Measurements from ENCODE around the gene CTBS.
"Not testable (repeated sequence)": the region's sequence is repeated elsewhere in the genome, so short reads cannot be mapped to it uniquely, and the experiment has no call there.

CTBS gene

DNA sequence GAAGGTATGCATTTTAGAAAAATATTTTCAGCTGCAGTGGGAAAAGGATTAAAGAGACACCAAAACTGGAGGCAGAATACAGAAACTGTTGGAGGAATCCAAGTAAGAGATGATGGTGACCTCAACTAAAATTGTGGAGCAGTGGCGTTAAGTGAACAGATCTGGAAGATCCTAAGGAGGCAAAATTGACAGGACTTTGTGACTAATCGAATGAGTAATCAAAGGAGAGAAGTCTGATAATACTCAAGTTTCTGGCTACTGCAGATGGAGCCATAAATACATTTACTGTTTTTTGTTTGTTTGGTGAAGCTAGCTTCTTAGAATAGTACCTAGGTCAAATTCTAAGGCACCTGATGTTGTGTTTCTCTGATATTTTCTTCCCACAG lies 3.1 kb downstream of the CTBS start:
- peak overlapping the region; percentile 0 for H3K4me3 Mint-ChIP-seq

DNA sequence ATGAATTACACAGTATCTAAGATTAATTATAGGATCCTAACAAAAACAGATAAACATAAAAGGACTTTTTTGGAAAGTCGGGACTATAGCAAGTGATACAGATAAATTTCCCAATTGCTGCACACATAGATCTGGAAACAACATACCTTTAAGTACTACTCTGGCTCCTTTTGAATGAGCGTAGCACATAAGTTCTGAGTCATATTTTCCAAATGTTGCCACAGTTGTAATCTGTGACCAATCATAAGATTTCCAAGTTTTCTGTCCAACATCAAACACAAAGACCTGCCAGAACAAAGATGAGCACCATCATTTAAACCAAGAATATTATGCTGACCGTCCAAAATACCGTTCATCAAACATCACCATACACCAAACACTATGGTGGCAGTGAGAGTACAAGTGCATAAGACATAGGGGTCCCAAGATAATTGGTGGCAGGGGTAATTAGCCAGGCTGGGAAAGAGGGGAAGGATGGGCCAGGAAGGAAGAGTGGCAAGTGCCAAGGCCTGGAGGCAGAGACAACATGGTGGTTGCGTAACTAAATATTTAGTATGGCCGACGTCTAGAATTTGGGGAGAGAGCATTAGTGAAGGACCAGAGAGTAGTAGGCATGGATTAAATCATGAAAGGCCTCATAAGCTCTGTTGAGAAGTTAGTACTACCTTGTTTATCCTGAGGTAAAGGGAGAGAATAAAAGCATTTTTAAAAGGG lies 3.6 kb downstream of the CTBS start:
- H3K4me1 Mint-ChIP-seq (ENCODE audit: low read depth) = peaks cover 40% of the 10 kb centered on the region
- H3K9me3 Mint-ChIP-seq = no peaks in the 10 kb centered on the region
- peaks cover 54% of the 10 kb centered on the region for H3K36me3 Mint-ChIP-seq (ENCODE audit: low read depth)
- H3K27ac Mint-ChIP-seq = peak overlapping the region; percentile 5
- DNase-seq (ENCODE audit: low spot score) = no peak
- H3K4me3 Mint-ChIP-seq = peak overlapping the region; percentile 0
- no peaks in the 10 kb centered on the region for H3K27me3 Mint-ChIP-seq (ENCODE audit: low read depth)

More for the DNA sequence above, 3.1 kb downstream of the CTBS start:
- no peaks in the 10 kb centered on the region for H3K27me3 Mint-ChIP-seq (ENCODE audit: low read depth)
- H3K27ac Mint-ChIP-seq = peak overlapping the region; percentile 5
- no peaks in the 10 kb centered on the region for H3K9me3 Mint-ChIP-seq
- H3K36me3 Mint-ChIP-seq (ENCODE audit: low read depth) = peaks cover 53% of the 10 kb centered on the region
- peaks cover 40% of the 10 kb centered on the region for H3K4me1 Mint-ChIP-seq (ENCODE audit: low read depth)
- no peak for DNase-seq (ENCODE audit: low spot score)

DNA sequence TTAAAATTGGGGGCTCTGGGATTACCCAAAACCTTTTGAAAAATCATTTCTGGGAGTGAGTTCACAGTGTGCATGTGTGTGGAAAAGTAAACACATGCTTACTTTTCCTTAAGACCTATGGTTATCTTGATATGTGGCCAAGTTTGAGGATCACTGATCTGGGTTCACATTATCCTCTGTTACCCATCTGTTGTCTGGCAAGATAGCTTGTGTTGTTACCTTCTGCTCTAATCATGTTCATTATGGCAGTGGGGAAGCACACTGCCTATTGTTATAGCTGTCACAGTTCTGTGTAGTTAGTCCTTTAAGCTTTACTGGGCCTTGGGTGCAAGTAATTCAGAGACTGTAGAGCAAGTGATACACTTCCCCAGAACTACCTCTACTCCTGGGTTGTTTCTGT lies 5.0 kb downstream of the CTBS start:
- H3K4me1 Mint-ChIP-seq (ENCODE audit: low read depth) = peaks cover 31% of the 10 kb centered on the region
- no peak for DNase-seq (ENCODE audit: low spot score)
- H3K9me3 Mint-ChIP-seq = no peaks in the 10 kb centered on the region
- no peak overlapping the region for H3K27ac Mint-ChIP-seq
- no peaks in the 10 kb centered on the region for H3K27me3 Mint-ChIP-seq (ENCODE audit: low read depth)
- H3K36me3 Mint-ChIP-seq (ENCODE audit: low read depth) = peaks cover 54% of the 10 kb centered on the region
- H3K4me3 Mint-ChIP-seq = no peak overlapping the region

DNA sequence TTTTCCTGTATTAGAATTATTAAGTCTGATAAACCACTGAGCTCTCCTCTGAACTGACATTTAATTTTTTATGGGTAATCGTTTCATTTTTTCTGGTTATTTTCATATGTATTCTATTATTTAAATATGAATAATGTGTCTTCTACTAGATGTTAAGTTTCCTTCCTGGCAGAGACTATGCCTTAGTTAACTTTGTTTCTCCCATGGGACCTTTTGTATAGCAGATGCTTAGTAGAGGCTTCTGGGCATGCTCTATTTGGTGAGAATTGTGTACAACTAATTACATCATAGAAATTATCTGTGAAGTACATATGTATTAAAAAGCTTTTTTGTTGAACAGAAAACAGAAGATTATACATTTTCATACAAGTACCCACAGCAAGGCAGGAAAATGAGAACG lies 23.4 kb downstream of the CTBS start:
- H3K9me3 Mint-ChIP-seq = no peaks in the 10 kb centered on the region

DNA sequence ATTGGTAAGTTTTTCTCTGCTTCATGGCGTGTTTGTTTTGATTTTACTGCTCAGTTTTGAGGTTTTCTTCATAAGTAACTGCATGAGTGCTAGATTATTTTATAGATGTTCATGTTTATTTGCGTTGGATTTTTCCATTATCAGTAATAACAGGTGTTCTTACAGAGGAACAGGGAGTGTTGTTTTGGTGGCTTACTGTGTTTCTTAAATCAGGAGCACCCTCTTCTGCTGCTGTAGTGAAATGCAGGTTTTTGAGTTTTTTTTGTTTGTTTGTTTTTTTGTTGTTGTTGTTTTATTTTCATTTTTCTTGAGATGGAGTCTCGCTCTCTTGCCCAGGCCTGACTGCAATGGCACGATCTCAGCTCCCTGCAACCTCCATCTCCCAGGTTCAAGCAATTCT lies 32.6 kb downstream of the CTBS start:
- Mint-ChIP-seq H3K27ac (no peak overlapping the region), H3K27me3 (ENCODE audit: low read depth) (no peaks in the 10 kb centered on the region), H3K4me3 (no peak overlapping the region), H3K9me3 (no peaks in the 10 kb centered on the region), H3K36me3 (ENCODE audit: low read depth) (peaks cover 32% of the 10 kb centered on the region), H3K4me1 (ENCODE audit: low read depth) (peaks cover 18% of the 10 kb centered on the region)
- no peak for DNase-seq (ENCODE audit: low spot score)

More for the DNA sequence above, 23.4 kb downstream of the CTBS start:
- no peak for DNase-seq (ENCODE audit: low spot score)
- peaks cover 8% of the 10 kb centered on the region for H3K36me3 Mint-ChIP-seq (ENCODE audit: low read depth)
- no peak overlapping the region for H3K4me3 Mint-ChIP-seq
- no peaks in the 10 kb centered on the region for H3K27me3 Mint-ChIP-seq (ENCODE audit: low read depth)
- H3K27ac Mint-ChIP-seq = no peak overlapping the region
- H3K4me1 Mint-ChIP-seq (ENCODE audit: low read depth) = no peaks in the 10 kb centered on the region

DNA sequence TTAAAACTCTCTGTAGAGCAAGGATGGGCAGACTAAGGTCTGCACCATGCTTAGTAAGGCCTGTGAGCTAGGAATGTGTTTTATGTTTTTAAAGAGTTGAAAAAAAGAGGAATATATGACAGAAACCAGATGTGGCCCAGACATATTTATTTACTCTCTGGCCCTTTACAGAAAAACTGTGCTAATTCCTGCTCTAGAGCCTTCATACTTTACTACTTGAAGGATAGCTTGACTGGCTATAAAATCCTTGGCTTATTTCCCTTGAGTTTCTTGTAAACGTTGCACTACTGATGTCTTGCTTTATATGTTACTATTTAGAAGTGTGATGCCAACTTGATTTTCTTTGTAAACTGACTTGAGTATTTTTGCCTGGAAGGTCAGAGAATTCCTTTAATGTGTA lies 33.5 kb downstream of the CTBS start:
- DNase-seq (ENCODE audit: low spot score) = no peak
- Mint-ChIP-seq H3K27me3 (ENCODE audit: low read depth) (no peaks in the 10 kb centered on the region), H3K36me3 (ENCODE audit: low read depth) (peaks cover 30% of the 10 kb centered on the region), H3K4me1 (ENCODE audit: low read depth) (peaks cover 18% of the 10 kb centered on the region), H3K9me3 (no peaks in the 10 kb centered on the region), H3K27ac (no peak overlapping the region), H3K4me3 (no peak overlapping the region)

DNA sequence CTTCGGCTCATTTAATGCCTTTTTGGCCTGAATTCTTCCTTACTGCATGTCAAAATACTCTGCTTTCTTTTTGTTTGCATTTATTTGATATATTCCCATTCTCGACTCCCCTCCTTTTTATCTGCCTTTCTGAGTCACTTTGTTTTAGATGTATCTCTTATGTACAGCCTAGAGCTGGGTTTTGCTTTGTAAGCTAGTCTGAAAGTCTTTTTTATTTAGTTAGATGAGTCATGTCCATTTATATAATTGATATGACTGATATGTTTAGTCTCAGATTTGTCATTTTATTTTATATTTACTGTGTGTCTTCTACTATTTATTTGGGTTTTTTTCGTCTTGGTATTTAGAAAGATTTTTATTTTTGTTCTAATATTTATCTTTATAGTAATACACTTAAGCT lies 34.3 kb downstream of the CTBS start:
- no peaks in the 10 kb centered on the region for H3K9me3 Mint-ChIP-seq
- no peak for DNase-seq (ENCODE audit: low spot score)
- H3K4me1 Mint-ChIP-seq (ENCODE audit: low read depth) = peaks cover 20% of the 10 kb centered on the region
- H3K36me3 Mint-ChIP-seq (ENCODE audit: low read depth) = peaks cover 32% of the 10 kb centered on the region
- H3K4me3 Mint-ChIP-seq = no peak overlapping the region
- no peak overlapping the region for H3K27ac Mint-ChIP-seq
- no peaks in the 10 kb centered on the region for H3K27me3 Mint-ChIP-seq (ENCODE audit: low read depth)

DNA sequence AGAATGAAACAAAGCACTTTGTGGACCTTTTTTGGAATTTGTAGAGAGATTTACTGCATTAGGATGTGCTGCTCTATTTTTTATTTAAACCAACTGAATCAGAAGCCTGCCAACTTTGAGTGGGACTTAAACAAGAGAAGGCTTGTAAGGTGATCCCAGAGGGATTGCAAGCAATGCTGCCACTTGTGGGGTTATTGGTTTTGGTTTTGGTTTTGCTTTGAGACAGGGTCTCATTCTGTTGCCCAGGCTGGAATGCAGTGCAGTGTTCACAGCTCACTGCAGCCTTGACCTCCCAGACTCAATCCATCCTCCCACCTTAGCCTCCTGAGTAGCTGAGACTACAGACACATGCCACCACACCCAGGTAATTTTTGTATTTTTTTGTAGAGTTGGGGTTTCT lies 35.6 kb downstream of the CTBS start:
- Mint-ChIP-seq H3K4me3 (peak overlapping the region; percentile 3), H3K4me1 (ENCODE audit: low read depth) (peaks cover 22% of the 10 kb centered on the region), H3K27ac (no peak overlapping the region), H3K9me3 (no peaks in the 10 kb centered on the region), H3K36me3 (ENCODE audit: low read depth) (peaks cover 28% of the 10 kb centered on the region), H3K27me3 (ENCODE audit: low read depth) (no peaks in the 10 kb centered on the region)
- no peak for DNase-seq (ENCODE audit: low spot score)

DNA sequence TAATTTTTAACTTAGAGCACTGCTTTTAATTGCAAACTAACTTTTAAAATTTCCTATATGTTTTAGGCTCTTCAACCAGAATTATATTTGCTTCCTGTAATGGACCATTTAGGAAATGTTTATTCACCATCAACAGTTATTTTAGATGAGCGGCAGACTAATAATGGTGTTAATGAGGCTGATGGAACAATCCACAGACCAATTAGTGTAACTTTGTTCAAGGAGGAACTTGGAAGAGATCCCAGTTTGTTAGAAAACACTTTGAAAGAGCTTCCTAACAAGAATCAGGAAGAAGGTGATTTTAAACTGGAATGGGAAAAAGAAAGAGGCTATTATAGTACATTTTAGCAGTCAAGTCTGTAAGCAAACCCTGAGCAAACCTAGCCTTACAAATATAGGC lies 48.5 kb downstream of the CTBS start:
- Mint-ChIP-seq H3K9me3 (no peaks in the 10 kb centered on the region), H3K4me3 (no peak overlapping the region), H3K27ac (no peak overlapping the region), H3K36me3 (ENCODE audit: low read depth) (peaks cover 10% of the 10 kb centered on the region), H3K4me1 (ENCODE audit: low read depth) (peaks cover 3% of the 10 kb centered on the region), H3K27me3 (ENCODE audit: low read depth) (no peaks in the 10 kb centered on the region)
- no peak for DNase-seq (ENCODE audit: low spot score)

DNA sequence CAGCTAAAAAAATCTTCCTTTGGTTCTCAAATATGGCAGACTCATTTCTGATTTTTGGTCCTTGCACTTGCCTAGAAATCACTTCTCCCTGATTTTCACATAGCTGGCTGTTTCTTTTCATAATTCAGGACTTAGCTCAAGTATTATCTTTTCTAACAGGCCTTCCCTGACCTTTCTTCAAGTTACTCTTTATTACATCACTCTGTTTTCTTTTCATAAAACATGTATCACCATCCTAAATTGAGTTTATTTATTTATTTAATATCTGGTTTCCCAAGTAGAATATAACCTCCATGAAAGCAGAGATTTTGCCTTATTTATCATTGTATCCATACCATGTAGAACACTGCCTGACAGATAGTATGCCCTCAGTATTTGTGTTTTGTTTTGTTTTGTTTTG lies 49.6 kb downstream of the CTBS start:
- Mint-ChIP-seq H3K9me3 (no peaks in the 10 kb centered on the region), H3K4me1 (ENCODE audit: low read depth) (peaks cover 3% of the 10 kb centered on the region), H3K27ac (no peak overlapping the region)

DNA sequence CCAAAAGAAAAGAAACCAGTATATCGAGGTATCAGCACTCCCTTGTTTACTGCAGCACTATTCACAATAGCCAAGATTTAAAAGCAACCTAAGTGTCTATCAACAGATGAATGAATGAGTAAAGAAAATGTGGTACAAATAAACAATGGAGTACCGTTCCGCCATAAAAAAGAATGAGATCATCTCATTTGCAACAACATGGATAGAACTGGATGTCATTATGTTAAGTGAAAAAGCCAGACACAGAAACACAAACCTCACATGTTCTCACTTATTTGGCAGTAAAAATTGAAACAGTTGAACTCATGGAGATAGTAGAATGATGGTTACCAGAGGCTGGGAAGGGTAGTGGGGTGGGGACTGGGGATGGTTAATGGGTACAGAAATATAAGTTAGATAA lies 63.6 kb downstream of the CTBS start:
- no peak for DNase-seq (ENCODE audit: low spot score)
- H3K27me3 Mint-ChIP-seq (ENCODE audit: low read depth) = no peaks in the 10 kb centered on the region
- peaks cover 3% of the 10 kb centered on the region for H3K4me1 Mint-ChIP-seq (ENCODE audit: low read depth)
- peaks cover 12% of the 10 kb centered on the region for H3K9me3 Mint-ChIP-seq
- no peak overlapping the region for H3K27ac Mint-ChIP-seq
- H3K36me3 Mint-ChIP-seq (ENCODE audit: low read depth) = peaks cover 17% of the 10 kb centered on the region
- H3K4me3 Mint-ChIP-seq = no peak overlapping the region

More for the DNA sequence above, 49.6 kb downstream of the CTBS start:
- no peak overlapping the region for H3K4me3 Mint-ChIP-seq
- no peak for DNase-seq (ENCODE audit: low spot score)
- H3K27me3 Mint-ChIP-seq (ENCODE audit: low read depth) = no peaks in the 10 kb centered on the region
- peaks cover 9% of the 10 kb centered on the region for H3K36me3 Mint-ChIP-seq (ENCODE audit: low read depth)

DNA sequence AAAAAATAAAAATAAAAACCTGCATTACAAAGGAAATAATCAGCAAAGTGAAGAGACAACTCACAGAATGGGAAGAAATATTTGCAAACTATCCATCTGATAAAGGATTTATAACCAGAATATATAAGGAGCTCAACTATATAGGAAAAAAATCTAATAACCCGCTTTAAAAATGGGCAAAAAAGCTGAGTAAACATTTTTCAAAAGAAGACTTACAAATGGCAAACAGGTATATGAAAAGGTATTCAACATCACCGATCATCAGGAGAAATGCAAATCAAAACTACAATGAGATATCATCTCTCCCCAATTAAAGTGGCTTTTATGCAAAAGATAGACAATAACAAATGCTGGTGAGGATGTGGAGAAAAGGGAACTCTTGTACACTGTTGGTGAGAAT lies 64.1 kb downstream of the CTBS start:
- Mint-ChIP-seq H3K9me3 (peaks cover 12% of the 10 kb centered on the region), H3K36me3 (ENCODE audit: low read depth) (peaks cover 20% of the 10 kb centered on the region), H3K4me1 (ENCODE audit: low read depth) (peaks cover 4% of the 10 kb centered on the region), H3K4me3 (no peak overlapping the region), H3K27me3 (ENCODE audit: low read depth) (no peaks in the 10 kb centered on the region), H3K27ac (no peak overlapping the region)
- DNase-seq (ENCODE audit: low spot score) = no peak

DNA sequence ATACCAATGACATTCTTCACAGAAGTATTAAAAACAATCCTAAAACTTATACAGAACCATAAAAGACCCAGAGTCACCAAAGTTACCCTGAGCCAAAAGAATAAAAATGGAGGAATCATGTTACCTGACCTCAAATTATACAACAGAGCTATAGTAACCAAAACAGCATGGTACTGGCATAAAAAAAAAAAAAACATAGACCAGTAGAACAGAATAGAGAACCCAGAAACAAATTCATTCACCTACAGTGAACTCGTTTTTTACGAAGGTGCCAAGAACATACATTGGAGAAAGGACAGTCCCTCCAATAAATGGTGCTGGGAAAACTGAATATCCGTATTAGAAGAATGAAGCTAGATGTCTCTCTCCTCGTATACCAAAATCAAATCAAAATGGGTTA lies 65.2 kb downstream of the CTBS start:
- Mint-ChIP-seq H3K27me3 (ENCODE audit: low read depth) (no peaks in the 10 kb centered on the region), H3K36me3 (ENCODE audit: low read depth) (peaks cover 20% of the 10 kb centered on the region), H3K27ac (no peak overlapping the region), H3K9me3 (peaks cover 12% of the 10 kb centered on the region), H3K4me3 (no peak overlapping the region), H3K4me1 (ENCODE audit: low read depth) (peaks cover 15% of the 10 kb centered on the region)
- DNase-seq (ENCODE audit: low spot score) = no peak

DNA sequence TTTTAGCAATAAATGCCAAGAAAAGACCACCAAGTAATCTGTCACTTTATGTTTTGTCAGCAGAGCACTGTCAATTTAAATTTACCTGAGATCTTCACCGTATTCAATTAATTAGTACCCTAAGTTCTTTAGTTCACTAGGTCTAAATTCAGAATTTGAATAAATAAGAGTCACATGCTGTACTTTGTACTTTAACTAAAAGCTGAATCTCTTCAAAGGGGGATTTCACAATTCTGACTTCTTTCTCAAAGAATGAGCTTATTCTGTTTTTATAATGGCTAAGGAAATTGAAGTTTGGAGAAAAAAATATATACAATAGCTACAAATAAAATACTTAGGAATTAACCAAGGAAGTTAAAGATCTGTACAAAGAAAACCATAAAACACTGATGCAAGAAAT lies 65.7 kb downstream of the CTBS start:
- Mint-ChIP-seq H3K4me3 (peak overlapping the region; percentile 51), H3K36me3 (ENCODE audit: low read depth) (peaks cover 23% of the 10 kb centered on the region), H3K27me3 (ENCODE audit: low read depth) (no peaks in the 10 kb centered on the region), H3K27ac (no peak overlapping the region), H3K4me1 (ENCODE audit: low read depth) (peaks cover 20% of the 10 kb centered on the region), H3K9me3 (peaks cover 12% of the 10 kb centered on the region)
- no peak for DNase-seq (ENCODE audit: low spot score)

DNA sequence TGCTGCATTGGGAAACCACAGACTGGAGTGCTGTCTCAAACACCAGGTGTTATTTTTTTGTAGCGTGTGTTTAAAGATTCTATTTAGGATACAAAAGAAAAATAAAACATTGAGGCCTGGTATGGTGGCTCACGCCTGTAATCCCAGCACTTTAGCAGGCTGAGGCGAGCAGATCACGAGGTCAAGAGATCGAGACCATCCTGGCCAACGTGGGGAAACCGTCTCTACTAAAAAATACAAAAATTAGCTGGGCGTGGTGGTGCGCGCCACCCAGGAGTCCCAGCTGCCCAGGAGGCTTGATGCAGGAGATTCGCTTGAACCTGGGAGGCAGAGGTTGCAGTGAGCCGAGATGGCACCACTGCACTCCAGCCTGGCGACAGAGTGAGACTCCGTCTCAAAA lies 66.4 kb downstream of the CTBS start:
- Mint-ChIP-seq H3K4me1 (ENCODE audit: low read depth) (peaks cover 26% of the 10 kb centered on the region), H3K36me3 (ENCODE audit: low read depth) (peaks cover 28% of the 10 kb centered on the region), H3K9me3 (peaks cover 12% of the 10 kb centered on the region), H3K4me3 (peak overlapping the region; percentile 51)
- DNase-seq (ENCODE audit: low spot score); H3K27me3 Mint-ChIP-seq (ENCODE audit: low read depth); H3K27ac Mint-ChIP-seq: not testable (repeated sequence)
